Thyroid gland (tissue), 4 donors: ENCODE data around the gene APOBEC2. TPM values are rescaled to one million over a fixed set of nuclear protein-coding genes. Genes with fewer than 3 reads are reported as not detected.
A peak's percentile ranks its signal among the peaks of the same experiment; 100 is the strongest.
"Not testable (repeated sequence)": the region's sequence is repeated elsewhere in the genome, so short reads cannot be mapped to it uniquely, and the experiment has no call there.

Source experiments
- DNase-seq, 2 donors: peaks; one replicate each; pipeline ENCODE4 v3.0.0-alpha.2; 2019
- H3K27ac ChIP-seq, 3 donors: fragments of 200-600 bp; sonication (generic); 1 replicate in 2 of 3; 2 replicates in 1 of 3; pipeline ENCODE4 v1.5.1; 2016 to 2019; ENCODE audit warnings: mild to moderate bottlenecking in 1 of 3, moderate library complexity in 1 of 3
- H3K27me3 ChIP-seq: fragments of 200-600 bp; sonication (generic); one replicate; pipeline ENCODE4 v1.5.1; 2019
- H3K36me3 ChIP-seq, 2 donors: fragments of 200-600 bp; sonication (generic); one replicate each; pipeline ENCODE4 v1.5.1; 2016 to 2019
- H3K4me1 ChIP-seq, 2 donors: fragments of 200-600 bp; sonication (generic); one replicate each; pipeline ENCODE4 v1.5.1; 2017 to 2019
- H3K4me3 ChIP-seq, 3 donors: fragments of 200-600 bp; sonication (generic); replicated peaks in 1 of 3; 1 replicate in 2 of 3; 2 replicates in 1 of 3; pipeline ENCODE4 v1.5.1; 2016; ENCODE audit warnings: mild to moderate bottlenecking in 1 of 3
- H3K9me3 ChIP-seq: fragments of 200-600 bp; sonication (generic); one replicate; pipeline ENCODE4 v1.5.1; 2017
- POLR2A ChIP-seq, 2 donors: fragments of 450-650 bp; IDR thresholded peaks; one replicate each; pipeline ENCODE4 v1.6.1; 2017; ENCODE audit warnings: antibody characterized with exemption in 2 of 2, mild to moderate bottlenecking in 2 of 2, moderate library complexity in 1 of 2
- WGBS, 2 donors: methylation state at CpG; one replicate each; pipeline ENCODE4 v1.1.5; 2017; 5-methylcytosine and 5-hydroxymethylcytosine counted together
- intact Hi-C: fragments of 100-400 bp; cut with DNase I; formaldehyde crosslinking; loops from one replicate; pipeline ENCODE4 v1.15.1; 2023
- total RNA-seq, 4 donors: library from RNA; depleted of rRNA; stranded (reverse); fragments of >200 nt; gene quantifications; one replicate each; pipeline ENCODE4 v1.2.3, GENCODE V29; 2016
- TF ChIP-seq, protein P1 (sequence below), 6 experiments: fragments of 200-600 bp in 3 of 6; fragments of 450-650 bp in 3 of 6; sonication (generic) in 3 of 6; IDR thresholded peaks; one replicate each; pipeline ENCODE4 v1.5.1; 2016 to 2019; ENCODE audit warnings: antibody characterized with exemption in 6 of 6, mild to moderate bottlenecking in 2 of 6, inconsistent platforms in 1 of 6, moderate library complexity in 1 of 6

The APOBEC2 gene
- total RNA-seq, 4 donors from 2014 or later, result not detected

- TF ChIP-seq, protein P1, sequence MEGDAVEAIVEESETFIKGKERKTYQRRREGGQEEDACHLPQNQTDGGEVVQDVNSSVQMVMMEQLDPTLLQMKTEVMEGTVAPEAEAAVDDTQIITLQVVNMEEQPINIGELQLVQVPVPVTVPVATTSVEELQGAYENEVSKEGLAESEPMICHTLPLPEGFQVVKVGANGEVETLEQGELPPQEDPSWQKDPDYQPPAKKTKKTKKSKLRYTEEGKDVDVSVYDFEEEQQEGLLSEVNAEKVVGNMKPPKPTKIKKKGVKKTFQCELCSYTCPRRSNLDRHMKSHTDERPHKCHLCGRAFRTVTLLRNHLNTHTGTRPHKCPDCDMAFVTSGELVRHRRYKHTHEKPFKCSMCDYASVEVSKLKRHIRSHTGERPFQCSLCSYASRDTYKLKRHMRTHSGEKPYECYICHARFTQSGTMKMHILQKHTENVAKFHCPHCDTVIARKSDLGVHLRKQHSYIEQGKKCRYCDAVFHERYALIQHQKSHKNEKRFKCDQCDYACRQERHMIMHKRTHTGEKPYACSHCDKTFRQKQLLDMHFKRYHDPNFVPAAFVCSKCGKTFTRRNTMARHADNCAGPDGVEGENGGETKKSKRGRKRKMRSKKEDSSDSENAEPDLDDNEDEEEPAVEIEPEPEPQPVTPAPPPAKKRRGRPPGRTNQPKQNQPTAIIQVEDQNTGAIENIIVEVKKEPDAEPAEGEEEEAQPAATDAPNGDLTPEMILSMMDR (IDR thresholded peaks at IDR 0.05), result no peak
- TF ChIP-seq POLR2A (IDR thresholded peaks at IDR 0.05), result no peak
- Histone ChIP-seq H3K9me3 (no peaks in the 10 kb centered on the region), H3K36me3 (no peaks in the 10 kb centered on the region), H3K27ac (no peak overlapping the region), H3K4me3 (no peak overlapping the region), H3K27me3 (no peaks in the 10 kb centered on the region), H3K4me1 (no peaks in the 10 kb centered on the region)
- no peak for DNase-seq
- 91 to 96% methylated on average over 5 of the region's 5 CpGs for WGBS, 2 donors
- intact Hi-C loops, result no loop called here
Observed at GRCh38 chr6:41013466-41014153, 39.4 kb upstream of the APOBEC2 start.

DNA sequence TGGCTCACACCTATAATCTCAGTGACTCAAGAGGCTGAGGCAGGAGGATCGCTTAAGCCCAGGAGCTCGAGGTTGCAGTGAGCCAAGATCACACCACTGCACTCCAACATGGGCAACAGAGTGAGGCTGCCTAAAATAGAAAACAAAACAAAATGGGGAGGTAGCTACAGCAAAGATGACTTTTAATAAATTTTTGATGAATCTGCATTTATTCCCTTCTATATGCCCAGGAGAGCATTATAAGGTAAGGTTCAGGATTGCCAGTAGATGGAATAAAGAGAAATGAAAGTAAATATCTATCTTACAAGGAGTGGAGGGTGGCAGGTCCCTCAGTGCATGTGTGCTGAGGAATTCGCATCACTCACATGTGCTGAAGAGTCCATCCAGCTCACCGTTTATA lies 38.2 kb upstream of the APOBEC2 start:
- no peak for DNase-seq
- Histone ChIP-seq H3K27me3 (no peaks in the 10 kb centered on the region), H3K4me1 (no peaks in the 10 kb centered on the region), H3K36me3 (no peaks in the 10 kb centered on the region), H3K27ac (no peak overlapping the region), H3K9me3 (no peaks in the 10 kb centered on the region), H3K4me3 (no peak overlapping the region)
- TF ChIP-seq POLR2A (IDR thresholded peaks at IDR 0.05), result no peak
- TF ChIP-seq, protein P1 (IDR thresholded peaks at IDR 0.05), result no peak
- intact Hi-C loops, result no loop called here
- WGBS, 2 donors, result 93 to 95% methylated on average over 4 of the region's 4 CpGs

DNA sequence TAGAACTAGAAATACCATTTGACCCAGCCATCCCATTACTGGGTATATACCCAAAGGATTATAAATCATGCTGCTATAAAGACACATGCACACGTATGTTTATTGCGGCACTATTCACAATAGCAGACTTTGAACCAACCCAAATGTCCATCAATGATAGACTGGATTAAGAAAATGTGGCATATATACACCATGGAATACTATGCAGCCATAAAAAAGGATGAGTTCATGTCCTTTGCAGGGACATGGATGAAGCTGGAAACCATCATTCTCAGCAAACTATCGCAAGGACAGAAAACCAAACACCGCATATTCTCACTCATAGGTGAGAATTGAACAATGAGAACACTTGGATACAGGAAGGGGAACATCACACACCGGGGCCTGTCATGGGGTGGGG lies 37.1 kb upstream of the APOBEC2 start:
- WGBS, 2 donors, result 96 to 98% methylated on average over 5 of the region's 5 CpGs
- H3K36me3 ChIP-seq, DNase-seq, H3K27ac ChIP-seq, H3K9me3 ChIP-seq, H3K27me3 ChIP-seq, intact Hi-C loops, H3K4me3 ChIP-seq, H3K4me1 ChIP-seq: not testable (repeated sequence)

DNA sequence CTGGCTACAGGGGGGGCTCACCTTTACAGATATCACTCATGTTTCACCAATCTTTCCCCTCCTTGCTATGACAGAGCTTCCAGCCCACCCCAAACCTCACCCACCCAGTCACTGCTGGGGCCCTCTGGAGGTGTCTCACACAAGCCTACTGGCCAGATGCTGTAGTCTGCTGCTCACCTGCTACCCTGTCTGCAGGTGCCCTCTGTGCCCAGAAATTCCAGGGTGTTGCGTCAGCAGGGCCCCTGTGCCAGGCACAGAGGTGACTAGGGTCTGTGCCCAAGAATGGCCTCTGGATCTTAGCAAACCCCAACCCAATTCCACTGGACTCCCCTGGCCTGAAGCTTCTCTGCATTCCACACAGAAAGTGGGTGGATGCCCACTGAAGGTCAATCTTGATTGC lies 35.3 kb upstream of the APOBEC2 start:
- DNase-seq, result no peak
- H3K4me3 ChIP-seq, result no peak overlapping the region
- TF ChIP-seq POLR2A (IDR thresholded peaks at IDR 0.05), result no peak
- TF ChIP-seq, protein P1 (IDR thresholded peaks at IDR 0.05), result no peak
- H3K9me3 ChIP-seq, result no peaks in the 10 kb centered on the region
- peaks cover 0 to 9% of the 10 kb centered on the region in 2 donors for H3K4me1 ChIP-seq
- intact Hi-C loops, result no loop called here
- H3K27me3 ChIP-seq, result no peaks in the 10 kb centered on the region
- 100% methylated on average over 1 of the region's 1 CpG; no CpG with 5 or more reads in 1 of the 2 donors for WGBS, 2 donors
- H3K36me3 ChIP-seq, result no peaks in the 10 kb centered on the region
- no peak overlapping the region for H3K27ac ChIP-seq

GRCh38 chr6:41021832-41022231 lies 31.2 kb upstream of the APOBEC2 start:
- peaks cover 0 to 16% of the 10 kb centered on the region in 2 donors for H3K4me1 ChIP-seq
- no peaks in the 10 kb centered on the region for H3K36me3 ChIP-seq
- no peak overlapping the region for H3K4me3 ChIP-seq
- no peaks in the 10 kb centered on the region for H3K27me3 ChIP-seq
- DNase-seq, result peak; percentile 40 to 54
- WGBS, 2 donors, result 84 to 88% methylated on average over 3 of the region's 3 CpGs
- intact Hi-C loops, result no loop called here
- peak overlapping the region in 1 of 3 donors; percentile 13 for H3K27ac ChIP-seq
- TF ChIP-seq, protein P1 (IDR thresholded peaks at IDR 0.05), result peak in 3 of 6 experiments; percentile 18 to 49 (median 33)
- TF ChIP-seq POLR2A (IDR thresholded peaks at IDR 0.05), result no peak
- no peaks in the 10 kb centered on the region for H3K9me3 ChIP-seq
